NCI-H1105 (cell line): ENCODE data around the gene MEX3C.

Experiments
- DNase-seq: peaks from one replicate; lab custom pipeline; 2025; lab: John Stamatoyannopoulos, UW

The MEX3C gene

GRCh38 chr18:51153659-51154371 is 43.7 kb downstream of the MEX3C start:
- no peak for DNase-seq

DNA sequence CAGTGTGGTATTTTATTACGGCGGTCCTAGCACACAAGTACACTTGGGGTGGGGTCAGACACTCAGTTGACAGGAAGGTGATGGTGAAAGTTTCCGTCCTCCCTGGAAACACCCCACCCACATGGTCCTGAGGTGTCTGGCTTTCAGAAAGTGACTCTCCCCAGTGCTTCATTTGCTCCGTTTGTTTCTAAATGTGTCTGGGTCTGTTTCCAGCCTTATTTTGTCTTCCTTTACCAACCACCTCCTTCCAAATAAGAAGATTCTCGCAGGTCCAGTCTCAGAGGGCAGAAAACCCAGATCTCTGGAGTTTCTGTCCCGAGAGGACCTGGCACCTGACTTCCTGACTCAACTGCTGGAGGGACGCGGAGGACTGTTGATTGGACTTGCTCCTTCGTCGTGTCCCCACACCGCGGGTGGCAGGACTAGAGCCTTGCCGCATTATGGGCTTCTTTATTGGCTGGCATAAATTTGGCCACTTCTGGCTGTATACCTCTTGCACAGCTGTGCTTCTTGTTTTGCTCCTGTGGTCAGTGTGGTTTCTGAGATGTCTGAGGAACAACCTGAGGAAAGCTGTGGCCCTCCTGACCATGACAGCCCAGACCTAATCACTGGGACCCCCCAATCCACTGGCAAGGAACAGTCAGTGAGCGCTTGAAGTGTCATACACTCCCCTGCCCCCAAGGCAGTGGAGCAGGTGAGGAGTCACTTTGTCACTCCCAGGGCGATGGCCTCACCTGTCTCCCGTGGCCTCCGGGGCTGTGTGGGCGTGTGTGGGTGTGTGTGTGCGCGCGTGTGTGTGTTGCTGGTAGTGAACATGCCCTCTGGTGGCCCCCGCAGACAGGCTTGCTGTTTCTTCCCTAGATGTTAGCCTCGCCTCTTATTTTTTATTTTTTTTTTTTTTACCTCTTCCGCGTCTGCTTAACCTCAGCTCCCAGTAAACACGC is 45.6 kb downstream of the MEX3C start:
- no peak for DNase-seq

- no peak for DNase-seq
These were observed 46.3 kb downstream of the MEX3C start for GRCh38 chr18:51151185-51151567.

- no peak for DNase-seq
These were observed 47.3 kb downstream of the MEX3C start for GRCh38 chr18:51150113-51150700.

GRCh38 chr18:51149670-51150069 is 47.8 kb downstream of the MEX3C start:
- no peak for DNase-seq

- no peak for DNase-seq
These were observed 50.6 kb downstream of the MEX3C start for GRCh38 chr18:51146909-51147308.

GRCh38 chr18:51138936-51139335 is 58.5 kb downstream of the MEX3C start:
- no peak for DNase-seq

DNA sequence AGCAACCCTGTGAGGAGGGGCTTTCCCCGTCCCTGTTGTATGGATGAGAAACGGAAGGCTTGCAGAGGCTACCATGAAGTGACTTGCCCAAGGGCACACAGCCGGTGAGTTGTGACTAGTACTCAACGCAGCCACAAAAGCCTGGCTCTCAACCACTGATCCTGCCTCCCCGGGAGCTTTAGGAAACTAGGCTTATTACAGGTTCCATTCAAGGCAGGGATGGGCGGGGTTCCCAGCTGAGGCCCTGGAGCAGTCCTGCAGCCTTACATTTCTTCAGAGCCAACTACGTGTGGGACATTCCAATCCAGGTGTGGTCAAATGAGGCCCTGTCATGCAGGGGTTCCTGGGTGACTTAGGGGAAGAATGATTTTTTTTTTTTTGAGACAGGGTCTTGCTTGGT is 59.6 kb downstream of the MEX3C start:
- DNase-seq = no peak

DNA sequence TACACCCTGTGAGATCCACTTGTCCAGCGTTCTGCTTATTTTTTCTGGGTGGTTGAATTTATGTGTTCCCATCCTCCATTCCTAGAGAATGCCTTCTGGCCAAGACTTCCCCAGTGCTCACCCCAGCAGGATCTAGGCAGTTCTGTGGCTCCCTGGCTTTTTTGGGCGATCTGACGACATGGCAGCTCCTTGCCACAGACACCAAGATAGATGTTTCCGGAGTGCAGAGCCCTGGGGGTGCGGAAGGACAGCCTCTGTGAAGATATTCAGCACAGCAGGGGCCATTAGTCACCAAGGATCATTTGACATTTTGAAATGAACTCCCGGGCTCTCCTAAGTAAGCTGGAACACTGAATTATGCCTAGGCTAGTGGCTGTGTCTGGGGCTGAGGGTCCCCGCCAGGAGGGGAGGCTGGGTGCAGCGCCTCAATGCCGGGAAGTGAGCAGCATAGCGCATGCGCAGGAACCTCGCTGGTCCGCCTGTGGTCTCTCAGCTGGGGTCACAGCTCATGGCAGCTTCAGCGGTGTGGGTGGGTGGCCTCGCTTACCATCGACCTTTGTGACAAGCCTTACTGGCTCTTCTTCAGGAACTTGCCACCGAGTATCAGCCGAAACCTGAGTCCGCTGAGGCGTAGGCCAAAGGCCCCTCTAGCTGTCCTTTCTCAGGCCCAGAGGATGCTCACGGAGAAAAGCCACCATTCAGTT is 60.3 kb downstream of the MEX3C start:
- DNase-seq = no peak

DNA sequence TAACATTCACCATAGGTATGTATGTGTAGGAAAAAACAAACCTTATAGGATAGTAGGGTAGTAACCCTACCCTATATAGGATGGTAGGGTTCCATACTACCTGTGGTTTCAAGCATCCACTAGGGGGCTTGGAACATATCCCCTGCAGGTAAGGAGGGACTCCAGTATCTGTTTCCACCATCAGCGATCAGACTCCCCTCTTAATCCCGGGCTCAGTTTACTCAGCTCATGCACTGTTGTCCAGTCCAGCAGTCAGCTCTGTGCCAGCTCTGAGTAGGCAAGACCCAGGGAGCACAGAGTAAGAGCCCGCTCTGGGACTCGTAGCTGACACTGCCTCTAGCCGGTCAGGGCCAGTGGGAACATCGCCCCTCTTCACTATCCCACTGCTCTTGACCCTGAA is 61.7 kb downstream of the MEX3C start:
- no peak for DNase-seq

- no peak for DNase-seq
These were observed 62.1 kb downstream of the MEX3C start for GRCh38 chr18:51135364-51135763.

DNA sequence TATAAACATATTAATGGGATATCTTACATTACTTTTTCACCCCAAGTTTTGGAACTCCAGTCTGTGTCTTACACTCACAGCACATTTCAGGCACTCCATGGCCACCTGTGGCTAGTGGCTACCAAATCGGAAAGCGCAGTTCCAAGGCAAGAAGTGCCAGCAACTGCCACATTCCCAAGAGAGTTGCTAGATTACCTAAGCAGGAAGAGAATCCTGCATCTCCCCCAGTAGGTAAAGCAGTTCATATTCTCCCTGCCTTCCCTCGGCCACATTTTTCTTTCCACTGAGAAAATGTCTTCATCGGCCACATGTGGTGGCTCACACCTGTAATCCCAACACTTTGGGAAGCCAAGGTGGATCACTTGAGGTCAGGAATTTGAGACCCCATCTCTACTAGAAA is 62.8 kb downstream of the MEX3C start:
- no peak for DNase-seq

GRCh38 chr18:51133580-51134160 is 63.8 kb downstream of the MEX3C start:
- no peak for DNase-seq

DNA sequence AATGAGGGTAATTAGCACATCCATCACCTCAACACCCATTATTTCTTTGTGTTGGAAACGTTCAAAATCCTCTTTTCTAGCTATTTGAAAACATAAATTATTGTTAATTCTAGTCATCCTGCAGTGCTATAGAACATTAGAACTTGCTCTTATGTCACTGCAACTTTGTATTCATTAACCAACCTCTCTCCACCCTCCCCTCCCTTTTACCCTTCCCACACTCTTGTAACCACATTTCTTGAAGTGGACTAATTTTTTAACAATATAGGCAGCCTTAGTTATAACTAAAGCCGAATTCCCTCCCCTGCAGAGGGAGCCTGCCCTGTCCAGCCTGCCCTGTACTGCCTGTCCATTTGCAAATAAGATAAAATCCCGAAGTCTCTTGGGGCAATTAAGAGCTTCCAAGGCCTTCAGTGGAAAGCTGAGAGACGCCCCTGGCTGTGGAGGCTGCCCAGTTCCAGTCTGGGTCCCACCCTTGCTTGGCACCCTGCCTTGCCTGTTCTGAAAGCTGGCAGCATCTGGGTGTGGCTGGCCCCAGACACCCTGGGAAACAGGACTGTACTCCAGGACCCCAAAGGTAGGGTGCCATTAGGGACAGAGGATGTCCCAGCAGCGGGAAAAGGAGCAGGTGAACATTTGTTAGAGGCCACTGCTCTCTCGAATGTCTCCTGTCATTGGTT is 65.1 kb downstream of the MEX3C start:
- no peak for DNase-seq

DNA sequence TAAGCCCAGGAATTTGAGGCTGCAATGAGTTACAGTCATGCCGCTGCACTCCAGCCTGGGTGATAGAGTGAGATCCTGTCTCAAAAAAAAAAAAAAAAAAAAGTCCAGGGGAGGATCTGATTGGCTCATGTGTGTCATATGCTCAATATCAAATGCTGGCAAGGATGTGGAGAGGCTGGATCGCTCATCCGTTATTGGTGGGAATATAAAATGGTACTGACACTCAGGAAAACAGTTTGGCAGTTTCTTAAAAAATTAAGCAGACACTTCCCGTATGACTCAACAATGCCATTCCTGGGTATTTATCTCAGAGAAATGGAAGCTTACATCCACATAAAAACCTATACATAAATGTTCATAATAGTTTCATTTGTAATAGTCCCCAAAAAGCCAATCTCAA is 68.9 kb downstream of the MEX3C start:
- no peak for DNase-seq

DNA sequence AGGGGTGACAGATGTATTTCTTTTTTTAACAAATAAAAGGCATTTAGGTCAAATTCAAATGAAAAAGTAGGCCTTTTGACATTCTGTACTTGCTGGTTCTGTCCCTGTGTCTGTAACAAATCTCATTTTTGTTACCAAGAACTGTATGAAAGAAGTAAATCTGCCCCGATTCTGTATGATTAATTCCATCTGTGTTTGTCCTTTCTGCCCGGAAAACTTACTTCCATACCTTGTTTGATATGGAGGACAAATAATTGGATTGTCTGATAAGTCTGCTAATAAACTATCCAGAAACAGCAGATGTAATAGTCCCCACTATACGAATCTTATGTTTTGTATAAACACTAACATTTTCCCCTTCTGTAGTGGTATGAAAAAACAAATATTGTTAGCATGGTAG is 69.8 kb downstream of the MEX3C start:
- DNase-seq = no peak

DNA sequence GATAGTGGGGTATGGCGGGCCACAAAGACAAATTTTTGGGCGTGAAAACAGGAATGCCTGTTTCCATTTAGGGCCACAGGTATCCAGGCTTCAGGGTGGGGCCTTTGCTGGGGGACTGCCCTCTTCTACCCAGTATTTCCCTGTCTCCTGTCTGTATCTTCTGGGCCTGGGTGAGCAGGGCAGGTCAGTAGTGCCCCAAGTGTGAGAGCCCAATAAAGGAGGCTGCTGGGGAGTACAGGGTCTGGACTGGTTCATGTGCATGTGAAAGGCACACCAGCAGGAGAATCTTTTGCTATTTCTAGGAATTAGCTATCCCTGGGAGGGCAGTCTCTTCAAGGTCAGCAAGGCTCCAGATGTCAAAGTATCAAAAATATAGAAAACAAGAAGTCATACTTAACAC is 71.5 kb downstream of the MEX3C start:
- DNase-seq = no peak
